ENCODE measurements around the gene MRPS6. TPM values are rescaled to one million over a fixed set of nuclear protein-coding genes. Genes with fewer than 3 reads are reported as not detected.

Gene MRPS6
- total RNA-seq, 4 donors from 2014 or later, result 23.9 to 65.8 (median 31.6) TPM

- intact Hi-C loops (cut with DNase I; ENCODE audit: low total_unique reads), result no loop called here
- WGBS, 2 donors, result 1% methylated on average over 39 to 49 of the region's 95 CpGs
- DNase-seq (ENCODE audit: low spot score in 2 of 2), result peak in 1 of 2 donors; percentile 85
- H3K4me3 ChIP-seq (ENCODE audit: low read depth, poor library complexity, severe bottlenecking), result peak overlapping the region; percentile 84
- TF ChIP-seq POLR2A (IDR thresholded peaks at IDR 0.05) (no peak), CTCF (IDR thresholded peaks at IDR 0.05) (no peak)
These were observed 438 bp downstream of the MRPS6 start for GRCh38 chr21:34073749-34074282.

DNA sequence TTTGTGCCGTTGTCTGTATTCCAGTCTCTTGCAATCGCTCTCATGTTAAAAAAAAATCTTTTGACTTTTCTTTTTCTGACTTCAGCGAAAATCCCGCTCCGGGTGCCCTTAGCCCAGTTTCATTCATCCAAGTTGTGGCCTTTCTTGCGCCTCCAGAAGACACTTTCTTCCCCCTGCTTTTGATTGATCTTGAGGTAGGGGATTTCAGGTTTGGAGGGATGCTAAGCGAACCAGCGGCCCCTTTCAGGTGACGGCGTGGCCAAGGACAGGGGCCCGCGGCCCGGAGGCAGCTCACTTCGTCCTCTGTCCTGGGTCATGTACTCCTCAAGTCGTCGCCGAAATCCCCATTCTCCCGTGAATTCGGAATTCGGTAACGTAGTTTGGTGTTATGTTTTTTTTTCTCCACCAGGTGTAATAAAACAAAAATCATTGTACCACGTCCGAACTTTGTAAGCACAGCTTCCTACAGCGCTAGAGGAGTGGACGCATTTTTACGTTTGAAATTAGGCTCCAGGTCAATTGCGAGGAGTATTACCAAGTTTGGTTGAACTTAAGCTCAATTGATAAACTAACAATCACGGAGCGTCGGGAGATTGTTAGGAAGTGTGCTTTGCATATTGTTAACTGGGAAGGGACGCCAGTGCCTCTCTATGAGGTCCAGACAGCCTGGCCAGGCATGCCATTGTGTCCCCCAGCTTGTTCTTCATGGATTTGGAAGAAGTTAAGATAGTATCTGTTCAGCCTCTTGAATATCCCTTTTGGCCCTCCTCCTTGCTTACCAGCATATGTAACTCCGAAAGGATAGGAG is 1.1 kb downstream of the MRPS6 start:
- no peak for DNase-seq (ENCODE audit: low spot score in 2 of 2)
- TF ChIP-seq CTCF (IDR thresholded peaks at IDR 0.05) (no peak), POLR2A (IDR thresholded peaks at IDR 0.05) (no peak)
- intact Hi-C loops (cut with DNase I; ENCODE audit: low total_unique reads), result no loop called here
- WGBS, 2 donors, result 12 to 13% methylated on average over 32 of the region's 32 CpGs
- H3K4me3 ChIP-seq (ENCODE audit: low read depth, poor library complexity, severe bottlenecking), result peak overlapping the region; percentile 47

DNA sequence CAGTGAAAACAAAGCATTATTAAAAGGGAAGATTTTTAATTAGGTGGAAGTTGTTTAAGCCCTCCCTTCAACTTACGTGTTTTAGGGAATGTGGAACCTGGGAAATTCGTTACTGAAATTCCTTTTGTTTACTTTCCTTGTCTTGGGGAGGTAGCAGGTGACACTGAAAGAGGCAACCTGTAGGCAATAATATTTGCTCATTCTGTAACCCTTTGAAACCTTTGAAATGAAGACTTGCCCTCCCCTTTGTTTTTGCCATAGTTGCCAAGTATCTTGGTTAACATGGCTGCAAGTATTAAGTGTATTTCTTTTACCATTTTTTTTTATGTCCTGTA is 1.7 kb downstream of the MRPS6 start:
- WGBS, 2 donors, result 47 to 59% methylated on average over 2 of the region's 2 CpGs
- no peak for TF ChIP-seq CTCF (IDR thresholded peaks at IDR 0.05)
- TF ChIP-seq POLR2A (IDR thresholded peaks at IDR 0.05), result no peak
- no peak overlapping the region for H3K4me3 ChIP-seq (ENCODE audit: low read depth, poor library complexity, severe bottlenecking)
- intact Hi-C loops (cut with DNase I; ENCODE audit: low total_unique reads), result no loop called here
- DNase-seq (ENCODE audit: low spot score in 2 of 2), result no peak

DNA sequence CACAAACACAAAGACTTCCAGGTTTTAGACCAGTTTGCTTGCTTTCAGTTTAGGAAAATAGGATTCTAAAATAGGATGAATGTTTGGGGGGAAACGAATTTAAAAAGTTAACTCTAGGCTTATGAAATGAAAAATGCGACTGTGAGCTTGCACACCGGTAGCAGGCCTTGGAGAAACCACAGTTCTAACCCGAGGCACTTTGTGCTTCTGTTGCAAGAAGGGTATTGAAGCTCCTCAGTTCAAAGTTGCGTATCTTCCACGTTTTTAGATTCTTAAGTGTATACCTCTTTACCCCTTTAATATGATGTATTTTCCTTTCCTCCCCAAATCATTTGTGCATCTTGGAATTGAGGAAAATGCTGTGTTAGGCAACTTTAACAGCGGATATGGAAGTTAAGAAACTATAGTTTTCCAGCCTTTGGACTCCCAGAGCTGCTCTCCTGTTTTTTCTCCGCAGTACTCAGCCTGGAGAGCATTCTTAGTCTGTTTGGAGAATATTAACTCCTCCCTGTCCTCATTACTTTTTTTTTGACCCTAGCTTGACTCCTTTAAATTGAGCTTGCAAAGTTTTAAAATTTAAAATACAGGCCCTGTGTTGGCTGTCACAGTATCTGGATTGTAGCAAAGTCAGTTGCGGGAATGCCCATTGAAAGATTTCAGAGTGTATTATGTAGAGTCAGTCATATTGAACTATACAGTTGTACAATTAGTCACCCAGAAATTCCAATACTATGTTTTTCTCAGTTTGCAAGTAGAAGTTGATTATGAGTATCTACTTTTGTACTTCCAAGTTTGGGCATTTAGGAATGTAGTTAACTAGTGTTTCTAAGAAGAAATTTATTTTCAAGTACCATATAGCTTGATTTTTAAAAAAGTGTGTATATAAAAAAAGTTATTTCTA is 2.6 kb downstream of the MRPS6 start:
- whole genome bisulfite sequencing, 2 donors, result 72 to 74% methylated on average over 9 of the region's 9 CpGs
- TF ChIP-seq POLR2A (IDR thresholded peaks at IDR 0.05), result no peak
- TF ChIP-seq CTCF (IDR thresholded peaks at IDR 0.05), result no peak
- DNase-seq (ENCODE audit: low spot score in 2 of 2), result no peak
- intact Hi-C loops (cut with DNase I; ENCODE audit: low total_unique reads), result no loop called here
- no peak overlapping the region for H3K4me3 ChIP-seq (ENCODE audit: low read depth, poor library complexity, severe bottlenecking)

- H3K4me3 ChIP-seq (ENCODE audit: low read depth, poor library complexity, severe bottlenecking), result no peak overlapping the region
- intact Hi-C loops (cut with DNase I; ENCODE audit: low total_unique reads), result no loop called here
- no peak for DNase-seq (ENCODE audit: low spot score in 2 of 2)
- TF ChIP-seq CTCF (IDR thresholded peaks at IDR 0.05), result no peak
- TF ChIP-seq POLR2A (IDR thresholded peaks at IDR 0.05), result no peak
- WGBS, 2 donors, result 88 to 100% methylated on average over 1 of the region's 1 CpG
These were observed 3.5 kb downstream of the MRPS6 start for GRCh38 chr21:34076835-34077234.
